Measurements from ENCODE around the gene SULT1E1. TPM values are rescaled to one million over a fixed set of nuclear protein-coding genes. Genes with fewer than 3 reads are reported as not detected.

SULT1E1 gene
- total RNA-seq, 1 donor from 2014 or later = not detected

- peaks cover 6% of the 10 kb centered on the region for H3K9me3 Mint-ChIP-seq (ENCODE audit: unreplicated experiment)
- Histone ChIP-seq H3K36me3 (ENCODE audit: insufficient read depth, low read length) (no peaks in the 10 kb centered on the region), H3K27ac (ENCODE audit: low read depth, low read length) (no peak overlapping the region), H3K9ac (ENCODE audit: low read length) (no peak overlapping the region), H3K79me2 (ENCODE audit: insufficient read depth, low read length) (no peaks in the 10 kb centered on the region), H3K27me3 (ENCODE audit: insufficient read depth, low read length) (no peaks in the 10 kb centered on the region), H2AFZ (ENCODE audit: low read depth, low read length) (no peak overlapping the region), H3K4me1 (ENCODE audit: insufficient read depth, low read length) (no peaks in the 10 kb centered on the region), H3K4me3 (ENCODE audit: insufficient read depth, low read depth, low read length) (no peak overlapping the region), H4K20me1 (ENCODE audit: insufficient read depth, low read length) (no peaks in the 10 kb centered on the region), H3K9me3 (ENCODE audit: insufficient read depth, low read depth, low read length) (no peaks in the 10 kb centered on the region), H3K4me2 (ENCODE audit: low read length) (no peak overlapping the region)
- TF ChIP-seq EZH2 (IDR thresholded peaks at IDR 0.05; ENCODE audit: insufficient read depth, low read length) (no peak), CTCF (IDR thresholded peaks at IDR 0.05; ENCODE audit: insufficient read depth, low read depth, low read length) (no peak)
- no peak overlapping the region for H3K4me3 Mint-ChIP-seq (ENCODE audit: unreplicated experiment)
- DNase-seq (ENCODE audit: low read depth) = no peak
- H3K27me3 Mint-ChIP-seq (ENCODE audit: low read depth, unreplicated experiment) = no peaks in the 10 kb centered on the region
- FAIRE-seq = no peak
- no peaks in the 10 kb centered on the region for H3K4me1 Mint-ChIP-seq (ENCODE audit: low read depth, unreplicated experiment)
- H3K36me3 Mint-ChIP-seq (ENCODE audit: low read depth, unreplicated experiment) = no peaks in the 10 kb centered on the region
- H3K27ac Mint-ChIP-seq (ENCODE audit: unreplicated experiment) = no peak overlapping the region
Measured at GRCh38 chr4:69833251-69833650, 26.7 kb downstream of the SULT1E1 start.

- TF ChIP-seq CTCF (IDR thresholded peaks at IDR 0.05; ENCODE audit: insufficient read depth, low read depth, low read length) (no peak), EZH2 (IDR thresholded peaks at IDR 0.05; ENCODE audit: insufficient read depth, low read length) (no peak)
- Histone ChIP-seq H3K36me3 (ENCODE audit: insufficient read depth, low read length) (no peaks in the 10 kb centered on the region), H3K9ac (ENCODE audit: low read length) (no peak overlapping the region), H2AFZ (ENCODE audit: low read depth, low read length) (no peak overlapping the region), H3K4me1 (ENCODE audit: insufficient read depth, low read length) (no peaks in the 10 kb centered on the region), H3K27me3 (ENCODE audit: insufficient read depth, low read length) (no peaks in the 10 kb centered on the region), H3K27ac (ENCODE audit: low read depth, low read length) (no peak overlapping the region), H3K79me2 (ENCODE audit: insufficient read depth, low read length) (no peaks in the 10 kb centered on the region), H3K4me3 (ENCODE audit: insufficient read depth, low read depth, low read length) (no peak overlapping the region), H3K9me3 (ENCODE audit: insufficient read depth, low read depth, low read length) (no peaks in the 10 kb centered on the region), H4K20me1 (ENCODE audit: insufficient read depth, low read length) (no peaks in the 10 kb centered on the region), H3K4me2 (ENCODE audit: low read length) (no peak overlapping the region)
- Mint-ChIP-seq H3K4me1 (ENCODE audit: low read depth, unreplicated experiment) (no peaks in the 10 kb centered on the region), H3K27me3 (ENCODE audit: low read depth, unreplicated experiment) (no peaks in the 10 kb centered on the region), H3K9me3 (ENCODE audit: unreplicated experiment) (peaks cover 6% of the 10 kb centered on the region), H3K27ac (ENCODE audit: unreplicated experiment) (peak overlapping the region; percentile 36), H3K36me3 (ENCODE audit: low read depth, unreplicated experiment) (no peaks in the 10 kb centered on the region), H3K4me3 (ENCODE audit: unreplicated experiment) (no peak overlapping the region)
- FAIRE-seq = no peak
- DNase-seq (ENCODE audit: low read depth) = no peak
Measured at GRCh38 chr4:69832326-69833030, 27.5 kb downstream of the SULT1E1 start.

GRCh38 chr4:69831646-69832325 is 28.2 kb downstream of the SULT1E1 start:
- Histone ChIP-seq H3K36me3 (ENCODE audit: insufficient read depth, low read length) (no peaks in the 10 kb centered on the region), H4K20me1 (ENCODE audit: insufficient read depth, low read length) (no peaks in the 10 kb centered on the region), H3K27ac (ENCODE audit: low read depth, low read length) (no peak overlapping the region), H3K4me2 (ENCODE audit: low read length) (no peak overlapping the region), H3K9me3 (ENCODE audit: insufficient read depth, low read depth, low read length) (no peaks in the 10 kb centered on the region), H3K27me3 (ENCODE audit: insufficient read depth, low read length) (no peaks in the 10 kb centered on the region), H3K9ac (ENCODE audit: low read length) (no peak overlapping the region), H3K79me2 (ENCODE audit: insufficient read depth, low read length) (no peaks in the 10 kb centered on the region), H3K4me3 (ENCODE audit: insufficient read depth, low read depth, low read length) (no peak overlapping the region), H3K4me1 (ENCODE audit: insufficient read depth, low read length) (no peaks in the 10 kb centered on the region), H2AFZ (ENCODE audit: low read depth, low read length) (no peak overlapping the region)
- H3K4me1 Mint-ChIP-seq (ENCODE audit: low read depth, unreplicated experiment) = no peaks in the 10 kb centered on the region
- TF ChIP-seq EZH2 (IDR thresholded peaks at IDR 0.05; ENCODE audit: insufficient read depth, low read length) = no peak
- no peak for TF ChIP-seq CTCF (IDR thresholded peaks at IDR 0.05; ENCODE audit: insufficient read depth, low read depth, low read length)
- peaks cover 10% of the 10 kb centered on the region for H3K9me3 Mint-ChIP-seq (ENCODE audit: unreplicated experiment)
- H3K27me3 Mint-ChIP-seq (ENCODE audit: low read depth, unreplicated experiment) = no peaks in the 10 kb centered on the region
- DNase-seq (ENCODE audit: low read depth) (no peak), FAIRE-seq (no peak)
- no peak overlapping the region for H3K27ac Mint-ChIP-seq (ENCODE audit: unreplicated experiment)
- no peaks in the 10 kb centered on the region for H3K36me3 Mint-ChIP-seq (ENCODE audit: low read depth, unreplicated experiment)
- H3K4me3 Mint-ChIP-seq (ENCODE audit: unreplicated experiment) = no peak overlapping the region
